ENCODE results near the gene ZNRF4.
"Not testable (repeated sequence)": the region's sequence is repeated elsewhere in the genome, so short reads cannot be mapped to it uniquely, and the experiment has no call there.

ZNRF4 gene

DNA sequence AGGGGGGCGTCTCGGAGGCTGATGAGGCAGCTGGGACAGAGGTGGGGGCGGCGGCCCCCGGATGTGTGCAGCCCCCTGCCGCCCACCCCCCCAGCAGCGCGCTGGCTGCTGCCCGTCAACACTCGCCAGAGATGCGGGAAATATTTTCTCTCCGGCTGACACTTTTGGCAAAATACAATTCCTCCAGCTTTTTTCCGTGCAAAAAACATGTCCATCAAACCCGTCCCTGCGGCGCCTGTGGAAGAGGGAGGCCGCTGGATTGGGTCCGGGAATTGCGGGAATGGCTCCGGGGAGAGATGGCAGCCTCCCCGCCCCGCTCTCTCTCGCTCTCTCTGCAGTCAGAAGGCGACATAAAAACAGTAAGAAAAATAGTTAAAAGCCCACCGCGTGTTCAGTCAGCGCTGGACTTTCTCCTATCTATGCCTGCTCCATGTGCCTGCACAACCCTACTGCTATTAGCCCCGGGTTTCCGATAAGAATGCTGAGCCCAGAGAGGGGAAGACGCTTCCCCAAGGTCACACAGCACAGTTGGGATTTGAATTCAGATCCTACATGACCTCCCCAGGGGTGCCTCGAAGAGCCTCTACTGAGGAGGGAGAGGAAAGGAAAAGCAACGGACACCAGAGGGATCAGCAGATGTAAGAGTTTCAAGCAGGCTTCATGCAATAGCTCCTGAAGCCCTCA is 23.2 kb downstream of the ZNRF4 start:
- no peak for DNase-seq

DNA sequence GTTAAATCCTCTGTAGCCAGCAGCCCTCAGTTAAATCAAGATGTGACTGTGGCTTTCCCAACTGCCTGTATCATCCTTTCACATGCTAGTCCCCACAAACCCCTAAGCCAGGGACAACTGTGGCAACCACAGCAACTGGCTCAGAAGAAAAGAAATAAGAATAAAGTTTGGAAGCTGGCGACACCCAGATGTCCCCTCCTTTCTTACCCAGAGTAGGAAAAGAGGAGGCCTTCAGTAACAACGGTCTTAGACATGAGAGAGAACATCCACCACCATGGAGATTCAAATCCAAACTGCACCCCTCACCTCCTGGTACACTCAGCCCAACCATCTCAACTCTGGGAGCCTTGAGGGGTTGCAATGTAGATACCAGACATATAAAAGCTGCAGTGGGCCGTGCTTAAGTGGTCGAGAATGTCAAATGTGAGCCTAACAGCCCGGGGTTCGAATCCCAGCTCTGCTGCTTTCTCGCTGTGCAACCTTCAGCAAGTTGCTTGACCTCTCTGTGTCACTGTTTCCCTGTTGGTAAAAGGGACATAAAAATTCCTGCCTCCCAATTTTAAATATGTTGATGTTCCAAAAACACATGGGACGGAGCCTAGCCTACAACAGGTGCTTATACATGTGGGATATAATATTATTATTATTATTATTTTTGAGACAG is 23.8 kb downstream of the ZNRF4 start:
- no peak for DNase-seq

DNA sequence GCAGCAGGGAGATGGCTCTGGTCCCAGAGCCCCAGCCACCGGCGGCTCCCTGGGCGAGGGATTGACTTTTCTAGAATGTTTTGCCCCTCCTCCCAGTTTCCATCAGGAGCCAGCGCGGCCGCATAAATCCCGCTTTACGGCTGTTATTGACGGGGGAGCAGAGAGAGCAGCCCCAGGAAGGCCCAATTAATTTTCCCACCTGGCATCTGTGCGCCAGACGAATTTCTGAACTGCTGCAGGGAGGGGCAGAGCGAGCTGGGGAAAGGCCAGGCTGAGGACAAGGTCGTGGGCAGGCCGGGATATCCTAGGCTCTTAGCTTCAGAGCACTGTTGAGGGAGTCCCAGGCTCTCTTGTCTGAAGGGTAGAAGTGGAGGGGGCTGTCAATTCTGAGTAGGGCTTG is 24.7 kb downstream of the ZNRF4 start:
- no peak for DNase-seq

DNA sequence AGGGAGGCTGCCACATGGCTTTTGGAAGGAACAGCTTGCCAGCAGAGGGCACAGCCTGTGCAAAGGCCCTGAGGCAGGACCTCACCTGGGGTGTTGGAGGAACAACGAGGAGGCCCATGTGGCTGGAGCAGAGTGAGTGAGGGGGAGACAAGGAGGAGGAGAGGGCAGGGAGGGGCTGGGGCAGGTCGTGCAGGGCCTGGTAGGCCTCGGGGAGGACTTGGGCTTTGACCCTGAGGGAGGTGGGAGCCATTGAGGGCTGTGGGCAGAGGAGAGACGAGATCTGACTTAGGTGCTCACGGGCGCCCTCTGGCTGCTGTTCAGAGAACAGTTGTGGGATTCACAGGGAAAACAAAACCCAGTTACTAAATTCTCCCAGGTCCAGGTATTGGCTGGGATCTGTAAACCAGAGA is 25.2 kb downstream of the ZNRF4 start:
- DNase-seq = peak; percentile 7

DNA sequence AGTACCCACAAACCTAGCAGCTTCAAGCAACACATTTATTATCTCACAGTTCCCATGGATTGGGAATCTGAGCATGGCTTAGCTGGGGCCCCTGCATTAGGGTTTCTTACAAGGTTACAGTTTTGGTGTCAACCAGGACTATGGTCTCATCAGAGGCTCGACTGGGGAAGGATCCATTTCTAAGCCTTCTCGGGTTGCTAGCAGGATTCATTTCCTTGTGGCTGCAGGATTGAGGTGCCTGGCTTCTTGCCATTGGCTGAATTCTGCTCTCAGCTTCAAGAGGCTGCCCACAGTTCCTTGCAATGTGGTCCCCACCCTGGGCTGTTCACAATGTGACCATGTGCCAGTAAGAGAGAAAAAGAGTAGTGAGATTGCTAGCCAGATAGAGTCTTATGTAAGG is 26.7 kb downstream of the ZNRF4 start:
- no peak for DNase-seq

DNA sequence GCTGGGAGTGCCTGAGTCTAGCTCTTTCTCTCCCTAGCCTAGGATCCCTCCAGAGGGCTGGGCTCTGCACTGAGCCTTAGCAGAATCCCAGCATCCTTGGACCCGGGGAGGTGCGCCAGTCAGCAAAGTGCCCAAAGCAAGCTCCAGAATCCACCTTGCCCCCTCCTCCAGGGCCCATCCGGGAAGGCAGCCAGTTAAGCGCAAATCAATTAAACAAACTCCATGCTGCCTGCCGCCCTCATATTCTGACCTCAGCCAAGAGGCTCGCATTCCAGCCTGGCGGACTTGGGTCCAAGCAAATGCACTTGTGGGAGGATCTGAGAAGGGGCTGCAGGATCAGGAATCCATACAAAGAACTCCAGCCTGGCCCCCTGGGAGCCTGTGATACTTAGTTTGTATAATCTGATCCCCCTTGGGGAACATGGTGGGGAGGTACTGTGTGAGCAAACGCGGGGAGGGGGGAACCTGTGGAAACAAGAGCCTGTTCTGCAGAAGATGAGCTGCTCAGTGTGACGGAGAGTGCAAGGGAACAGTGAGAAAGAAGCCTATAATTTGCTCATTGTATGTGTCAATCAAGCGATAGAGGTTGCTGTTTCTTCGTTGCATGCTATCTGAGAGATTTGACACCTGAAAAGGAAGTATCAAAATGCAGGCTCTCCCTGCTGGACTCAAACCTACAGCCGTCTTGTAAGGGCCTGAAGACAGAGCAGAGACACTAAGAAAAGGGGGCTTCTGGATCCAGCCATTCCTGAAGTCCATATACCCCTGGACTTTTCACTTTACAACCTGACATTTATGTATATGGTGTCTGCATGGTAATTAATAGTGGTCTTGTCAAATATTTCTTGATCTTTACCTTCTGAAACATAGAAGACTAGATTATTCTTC is 29.4 kb downstream of the ZNRF4 start:
- peak; percentile 30 for DNase-seq

DNA sequence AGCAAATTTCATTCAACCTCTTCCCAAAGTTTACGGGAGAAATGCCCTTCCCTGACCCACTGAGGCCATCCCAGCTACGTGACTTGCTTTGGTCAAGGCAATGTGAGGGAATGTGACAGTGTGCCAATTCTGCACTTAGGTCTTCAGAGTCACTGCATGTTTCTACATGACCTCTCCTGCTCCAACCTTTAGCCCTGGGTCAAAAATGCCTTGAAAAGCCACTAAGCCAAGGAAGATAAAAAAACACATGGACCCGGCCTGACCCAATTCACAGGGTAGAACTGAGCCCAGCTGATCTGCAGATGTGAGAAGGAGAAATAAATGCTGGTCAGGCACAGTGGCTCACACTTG is 30.0 kb downstream of the ZNRF4 start:
- DNase-seq = no peak

DNA sequence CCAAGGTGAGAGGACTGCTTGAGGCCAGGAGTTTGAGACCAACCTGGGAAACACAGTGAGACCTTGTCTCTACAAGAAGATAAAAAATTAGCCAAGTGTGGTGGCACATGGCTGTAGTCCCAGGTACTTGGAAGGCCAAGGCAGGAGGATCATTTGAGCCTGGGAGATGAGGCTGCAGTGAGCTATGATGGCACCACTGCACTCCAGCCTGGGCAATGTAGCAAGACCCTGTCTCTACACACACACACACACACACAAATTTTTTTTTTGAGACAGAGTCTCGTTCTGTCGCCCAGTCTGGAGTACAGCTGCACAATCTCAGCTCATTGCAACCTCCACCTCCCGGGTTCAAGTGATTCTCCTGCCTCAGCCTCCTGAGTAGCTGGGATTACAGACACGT is 30.4 kb downstream of the ZNRF4 start:
- DNase-seq = not testable (repeated sequence)

DNA sequence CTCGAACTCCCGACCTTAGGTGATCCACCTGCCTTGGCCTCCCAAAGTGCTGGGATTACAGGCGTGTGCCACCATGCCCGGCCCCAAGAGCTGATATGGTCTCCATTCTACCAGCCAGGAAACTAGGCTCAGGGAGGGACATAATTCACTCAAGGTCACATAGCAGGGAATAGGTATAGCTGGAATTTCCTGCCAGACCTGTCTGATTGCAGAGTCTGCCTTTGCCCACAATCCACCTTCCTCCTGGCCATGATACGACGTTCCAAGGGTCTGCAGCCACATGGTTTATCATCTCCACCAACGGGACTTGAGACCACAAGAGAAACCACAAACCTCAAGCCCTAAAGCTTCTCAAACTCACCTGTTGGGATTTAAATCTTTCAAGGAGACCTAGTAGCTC is 32.0 kb downstream of the ZNRF4 start:
- no peak for DNase-seq

DNA sequence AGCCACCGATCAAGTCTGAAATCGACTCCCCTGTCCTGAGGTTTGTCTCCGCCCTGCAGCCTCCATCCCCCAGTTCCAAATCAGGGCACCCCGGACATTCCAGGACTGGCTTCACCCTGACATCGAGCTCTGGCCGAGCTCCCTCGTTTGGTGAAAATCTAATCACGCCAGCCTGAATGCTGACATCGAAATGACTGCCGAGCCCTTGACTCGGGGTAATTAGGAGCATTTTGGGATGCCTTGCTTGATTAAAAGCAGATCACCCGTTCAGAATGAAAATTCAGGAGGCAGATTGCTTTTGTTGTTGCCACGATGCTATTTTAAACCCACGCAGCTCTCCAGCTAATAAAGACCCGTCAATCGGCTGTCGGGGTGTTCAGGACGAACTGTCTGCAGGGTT is 34.3 kb downstream of the ZNRF4 start:
- DNase-seq = no peak

DNA sequence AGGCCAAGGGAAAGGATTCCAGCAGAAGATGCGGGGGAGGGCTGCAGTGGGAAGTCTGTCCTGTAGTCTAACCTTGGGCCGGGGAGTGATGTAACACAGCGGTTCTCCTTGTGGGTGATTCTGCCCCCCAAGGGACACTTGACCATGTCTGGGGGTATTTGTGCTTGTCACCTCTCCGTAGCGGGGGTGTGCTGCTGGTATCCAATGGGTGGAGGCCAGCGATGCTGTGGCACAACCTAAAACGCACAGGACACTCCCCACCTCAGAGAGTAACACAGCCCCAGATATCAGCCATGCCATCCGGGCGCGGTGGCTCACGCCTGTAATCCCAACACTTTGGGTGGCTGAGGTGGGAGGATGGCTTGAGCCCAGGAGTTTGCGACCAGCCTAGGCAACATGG is 36.3 kb downstream of the ZNRF4 start:
- DNase-seq = no peak

DNA sequence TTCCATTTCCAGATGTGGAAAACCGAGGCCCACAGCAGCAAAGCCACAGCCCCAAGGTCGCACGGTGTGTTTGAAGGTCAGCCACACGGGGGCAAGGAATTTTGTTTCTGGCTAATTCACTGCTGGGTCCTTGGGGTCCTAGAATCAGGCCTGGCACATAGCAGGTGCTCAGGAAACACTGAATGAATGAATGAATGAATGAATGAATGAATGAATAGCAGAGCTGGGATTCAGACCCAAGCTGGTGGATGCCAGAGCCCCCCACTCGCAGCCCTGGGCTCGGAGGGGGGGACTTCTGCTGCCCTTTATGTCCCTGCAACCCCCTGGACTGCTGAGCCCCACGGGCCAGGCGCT is 37.0 kb downstream of the ZNRF4 start:
- no peak for DNase-seq

DNA sequence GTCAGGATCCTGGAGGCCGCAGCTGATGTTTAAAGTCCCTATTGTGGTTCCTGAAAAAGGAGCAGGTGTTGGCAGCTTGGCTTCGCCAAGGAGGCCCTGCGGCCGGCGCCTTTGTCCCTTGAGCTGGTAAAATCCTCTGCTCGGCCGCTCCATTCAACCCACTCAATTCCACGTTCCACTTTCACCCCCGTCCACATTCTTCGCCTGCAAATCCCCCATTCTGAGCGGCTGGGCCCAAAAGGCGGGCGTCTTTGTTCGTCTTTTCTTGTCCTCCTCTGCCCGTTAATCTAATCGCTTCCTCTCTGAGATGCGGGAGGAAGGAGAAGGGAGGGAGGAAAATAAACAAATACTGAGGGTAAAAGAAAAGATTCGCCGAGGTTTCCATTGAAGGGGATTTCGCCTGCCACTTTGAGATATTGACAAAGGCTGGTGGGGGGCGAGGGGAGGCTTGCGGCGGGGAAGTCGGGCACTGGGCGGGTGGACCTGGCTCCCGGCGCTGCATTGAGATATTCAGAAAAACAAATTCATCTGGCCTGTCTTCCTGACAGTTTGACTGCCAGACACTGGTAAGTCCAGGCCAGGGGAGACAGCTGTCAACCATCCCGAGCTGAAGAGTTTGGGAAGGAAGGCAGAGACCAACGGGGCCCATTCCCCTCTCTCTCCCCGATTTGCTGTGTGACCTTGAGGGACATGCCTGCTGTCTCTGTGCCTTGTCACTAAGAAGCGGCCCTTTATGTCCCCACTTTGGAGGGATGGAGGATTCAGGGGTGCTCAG is 37.6 kb downstream of the ZNRF4 start:
- DNase-seq = peak; percentile 26

DNA sequence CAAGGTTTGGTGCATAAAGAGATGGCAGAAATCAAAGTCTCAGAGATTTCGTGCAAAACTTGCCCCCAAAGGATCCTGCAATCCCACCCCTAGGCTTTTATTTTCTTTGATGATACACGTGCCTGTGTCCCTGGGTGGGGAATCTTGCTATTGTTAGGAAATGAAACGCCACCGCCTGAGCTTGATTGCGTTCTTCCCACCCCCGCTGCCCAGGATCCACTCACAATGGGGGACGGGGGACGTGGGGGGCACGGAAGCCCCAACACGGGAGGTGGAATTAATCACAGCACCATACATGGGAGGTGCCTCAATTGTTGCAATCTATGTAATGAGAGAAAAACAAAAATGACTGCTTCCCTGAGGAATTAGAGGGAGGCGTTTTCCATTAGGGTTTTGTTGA is 39.6 kb downstream of the ZNRF4 start:
- no peak for DNase-seq

DNA sequence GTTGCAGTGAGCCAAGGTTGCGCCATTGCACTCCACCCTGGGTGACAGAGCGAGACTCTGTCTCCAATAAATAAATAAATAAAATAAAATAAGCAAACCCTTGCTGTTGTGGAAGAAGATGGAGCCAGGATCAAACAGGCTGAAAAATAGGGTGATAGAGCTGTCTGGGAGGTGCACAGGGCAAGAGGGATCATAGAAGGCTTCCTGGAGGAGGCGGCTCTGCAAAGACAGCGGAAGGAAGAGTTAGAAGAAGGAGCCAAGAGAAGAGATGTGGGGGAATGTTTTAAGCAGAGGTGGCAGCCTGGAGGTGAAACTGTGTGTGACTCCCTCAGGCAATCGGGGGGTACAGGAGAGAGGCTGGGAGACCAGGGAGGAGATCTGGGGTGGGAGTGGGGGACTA is 40.6 kb downstream of the ZNRF4 start:
- DNase-seq = no peak

DNA sequence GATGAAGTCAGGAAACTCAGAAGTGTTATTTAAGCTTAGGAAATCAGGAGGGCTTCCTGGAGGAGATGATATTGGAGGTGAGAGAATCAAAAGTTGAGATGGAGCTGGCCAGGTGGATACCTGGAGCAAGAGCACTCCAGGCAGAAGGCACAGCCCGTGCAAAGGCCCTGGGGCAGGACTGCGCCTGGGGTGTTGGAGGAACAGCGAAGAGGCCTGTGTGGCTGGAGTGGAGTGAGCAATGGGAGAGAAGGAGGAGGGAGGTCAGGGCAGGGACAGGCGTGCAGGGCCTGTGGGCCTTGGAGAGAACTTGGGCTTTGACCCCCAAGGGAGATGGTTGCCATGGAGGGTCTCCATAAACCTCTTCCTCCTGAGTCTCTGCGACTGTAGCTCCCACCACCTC is 42.1 kb downstream of the ZNRF4 start:
- DNase-seq = no peak

DNA sequence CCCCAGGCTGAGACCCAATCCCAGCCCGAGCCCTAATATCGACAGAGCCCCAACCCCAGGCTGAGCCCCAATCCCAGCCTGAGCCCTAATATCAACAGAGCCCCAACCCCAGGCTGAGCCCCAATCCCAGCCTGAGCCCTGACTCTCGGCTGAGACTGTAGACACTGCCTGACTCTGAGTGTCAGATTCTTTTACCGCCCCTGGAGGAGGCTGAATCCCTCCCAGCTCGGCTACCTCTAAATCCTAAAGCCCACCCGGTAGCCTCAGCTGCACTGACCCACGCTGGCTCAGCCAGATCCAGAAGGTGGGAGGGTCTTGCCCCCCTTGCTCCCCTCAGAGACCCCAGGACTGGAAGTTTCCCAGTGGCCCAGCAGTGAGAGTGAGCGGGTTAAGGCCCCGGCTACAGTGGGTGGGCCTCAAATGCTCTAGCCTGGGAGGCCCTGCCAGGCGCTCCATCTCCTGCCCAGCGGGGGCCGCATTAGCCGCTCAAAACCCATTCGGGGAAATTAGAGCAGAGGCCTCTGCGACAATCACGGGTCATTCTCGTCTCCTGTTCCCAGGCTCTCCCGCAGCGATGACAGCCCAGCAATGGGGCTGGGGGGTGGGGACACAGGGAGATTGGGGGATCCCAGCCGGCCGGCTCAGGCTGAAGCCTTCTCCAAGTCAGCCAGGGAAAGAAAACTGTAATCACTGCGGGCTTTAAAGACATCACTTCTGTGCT is 43.8 kb downstream of the ZNRF4 start:
- DNase-seq = no peak

DNA sequence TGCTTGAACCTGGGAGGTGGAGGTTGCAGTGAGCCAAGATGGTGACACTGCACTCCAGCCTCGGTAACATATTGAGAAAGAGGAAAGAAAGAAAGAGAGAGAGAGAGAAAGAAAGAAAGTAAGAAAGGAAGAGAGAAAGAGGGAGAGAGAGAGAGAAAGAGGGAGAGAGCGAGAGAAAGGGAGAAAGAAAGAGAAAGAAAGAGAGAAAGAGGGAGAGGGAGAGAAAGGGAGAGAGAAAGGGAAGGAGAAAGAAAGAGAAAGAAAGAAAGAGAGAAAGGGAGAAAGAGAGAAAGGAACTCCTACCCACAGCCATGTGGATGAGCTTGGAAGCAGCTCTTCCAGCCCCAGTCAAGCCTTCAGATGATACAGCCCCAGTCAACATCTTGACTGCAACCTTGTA is 46.7 kb downstream of the ZNRF4 start:
- DNase-seq = no peak

DNA sequence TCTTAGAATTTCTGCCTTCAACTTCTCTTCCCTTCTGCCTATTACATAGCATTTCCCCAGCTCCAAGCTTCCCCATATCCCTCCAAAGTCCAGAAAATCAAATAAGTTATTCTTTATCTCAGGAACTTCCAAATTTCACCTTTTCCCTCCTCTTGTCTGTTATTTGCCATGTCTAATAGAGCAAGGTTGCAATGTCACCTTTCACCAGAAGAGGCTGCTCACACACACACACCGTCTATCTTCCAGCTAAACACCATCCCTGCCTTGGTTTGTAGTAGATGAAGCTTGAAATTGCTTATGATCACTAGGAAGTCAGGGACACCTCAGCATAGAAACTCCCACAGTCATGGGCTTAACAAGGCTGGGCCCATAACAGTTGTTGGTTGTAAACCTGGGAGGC is 48.4 kb downstream of the ZNRF4 start:
- no peak for DNase-seq

DNA sequence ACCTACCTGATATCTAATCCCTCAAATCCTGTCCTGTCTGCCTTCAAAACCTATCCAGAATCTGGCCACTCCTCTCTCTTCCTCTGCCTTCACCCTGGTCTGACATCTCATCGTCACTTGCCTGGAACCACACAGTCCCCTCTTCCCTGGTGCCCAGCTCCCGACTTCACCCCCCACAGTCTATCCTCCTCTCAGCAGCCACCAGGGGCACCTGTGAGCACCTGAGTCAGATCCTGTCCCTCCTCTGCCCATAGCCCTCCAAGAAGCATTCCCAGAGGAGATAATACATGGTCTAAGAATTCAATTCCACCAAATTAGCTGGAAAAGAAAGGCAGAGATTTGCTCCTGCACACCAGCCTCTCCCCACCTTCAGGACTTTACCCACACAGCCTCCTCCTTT is 48.9 kb downstream of the ZNRF4 start:
- no peak for DNase-seq
